Measurements from ENCODE around the gene TNS3. TPM values are rescaled to one million over a fixed set of nuclear protein-coding genes. Genes with fewer than 3 reads are reported as not detected.

The TNS3 gene
- total RNA-seq, 1 experiment from 2014 or later, result 27.6 TPM

- Histone ChIP-seq H3K36me3 (peaks cover 37% of the 10 kb centered on the region), H3K4me3 (no peak overlapping the region), H3K27me3 (no peaks in the 10 kb centered on the region), H3K9me3 (no peaks in the 10 kb centered on the region)
- DNase-seq, result no peak
Measured at GRCh38 chr7:47529405-47529804, 52.5 kb downstream of the TNS3 start.

GRCh38 chr7:47528471-47528870 lies 53.4 kb downstream of the TNS3 start:
- Histone ChIP-seq H3K27me3 (no peaks in the 10 kb centered on the region), H3K36me3 (peaks cover 35% of the 10 kb centered on the region), H3K9me3 (no peaks in the 10 kb centered on the region), H3K4me3 (no peak overlapping the region)
- no peak for DNase-seq

GRCh38 chr7:47526466-47526865 lies 55.4 kb downstream of the TNS3 start:
- Histone ChIP-seq H3K4me3 (no peak overlapping the region), H3K36me3 (peaks cover 35% of the 10 kb centered on the region), H3K9me3 (no peaks in the 10 kb centered on the region), H3K27me3 (no peaks in the 10 kb centered on the region)
- no peak for DNase-seq

- Histone ChIP-seq H3K27me3 (no peaks in the 10 kb centered on the region), H3K9me3 (no peaks in the 10 kb centered on the region), H3K36me3 (peaks cover 32% of the 10 kb centered on the region), H3K4me3 (no peak overlapping the region)
- no peak for DNase-seq
Measured at GRCh38 chr7:47525066-47525623, 56.8 kb downstream of the TNS3 start.

GRCh38 chr7:47523401-47523800 lies 58.5 kb downstream of the TNS3 start:
- peaks cover 17% of the 10 kb centered on the region for H3K36me3 ChIP-seq

GRCh38 chr7:47521816-47522561 lies 59.9 kb downstream of the TNS3 start:
- Histone ChIP-seq H3K27me3 (no peaks in the 10 kb centered on the region), H3K4me3 (no peak overlapping the region), H3K36me3 (peaks cover 15% of the 10 kb centered on the region), H3K9me3 (no peaks in the 10 kb centered on the region)
- no peak for DNase-seq

More at GRCh38 chr7:47523401-47523800, 58.5 kb downstream of the TNS3 start:
- no peak overlapping the region for H3K4me3 ChIP-seq
- H3K9me3 ChIP-seq, result no peaks in the 10 kb centered on the region
- H3K27me3 ChIP-seq, result no peaks in the 10 kb centered on the region
- no peak for DNase-seq

GRCh38 chr7:47521011-47521795 lies 60.7 kb downstream of the TNS3 start:
- no peaks in the 10 kb centered on the region for H3K27me3 ChIP-seq
- DNase-seq, result no peak
- no peak overlapping the region for H3K4me3 ChIP-seq
- H3K36me3 ChIP-seq, result peaks cover 18% of the 10 kb centered on the region
- no peaks in the 10 kb centered on the region for H3K9me3 ChIP-seq

- Histone ChIP-seq H3K4me3 (no peak overlapping the region), H3K36me3 (peaks cover 16% of the 10 kb centered on the region)
- peak; percentile 7 for DNase-seq
Measured at GRCh38 chr7:47520406-47520805, 61.5 kb downstream of the TNS3 start.

GRCh38 chr7:47518827-47519226 lies 63.1 kb downstream of the TNS3 start:
- Histone ChIP-seq H3K4me3 (no peak overlapping the region), H3K9me3 (no peaks in the 10 kb centered on the region), H3K27me3 (no peaks in the 10 kb centered on the region), H3K36me3 (peaks cover 14% of the 10 kb centered on the region)
- peak; percentile 14 for DNase-seq

More at GRCh38 chr7:47520406-47520805, 61.5 kb downstream of the TNS3 start:
- Histone ChIP-seq H3K27me3 (no peaks in the 10 kb centered on the region), H3K9me3 (no peaks in the 10 kb centered on the region)

GRCh38 chr7:47517821-47518480 lies 64.0 kb downstream of the TNS3 start:
- Histone ChIP-seq H3K4me3 (no peak overlapping the region), H3K27me3 (no peaks in the 10 kb centered on the region), H3K9me3 (no peaks in the 10 kb centered on the region), H3K36me3 (peaks cover 14% of the 10 kb centered on the region)
- DNase-seq, result no peak

- H3K27me3 ChIP-seq, result no peaks in the 10 kb centered on the region
- peak; percentile 40 for DNase-seq
- H3K36me3 ChIP-seq, result peaks cover 14% of the 10 kb centered on the region
Measured at GRCh38 chr7:47516985-47517600, 64.8 kb downstream of the TNS3 start.

GRCh38 chr7:47516386-47516785 lies 65.5 kb downstream of the TNS3 start:
- no peaks in the 10 kb centered on the region for H3K9me3 ChIP-seq
- no peak overlapping the region for H3K4me3 ChIP-seq
- H3K27me3 ChIP-seq, result no peaks in the 10 kb centered on the region
- no peak for DNase-seq
- peaks cover 14% of the 10 kb centered on the region for H3K36me3 ChIP-seq

More at GRCh38 chr7:47516985-47517600, 64.8 kb downstream of the TNS3 start:
- Histone ChIP-seq H3K4me3 (no peak overlapping the region), H3K9me3 (no peaks in the 10 kb centered on the region)

GRCh38 chr7:47515305-47515834 lies 66.5 kb downstream of the TNS3 start:
- Histone ChIP-seq H3K27me3 (no peaks in the 10 kb centered on the region), H3K4me3 (no peak overlapping the region), H3K9me3 (no peaks in the 10 kb centered on the region), H3K36me3 (peaks cover 14% of the 10 kb centered on the region)
- no peak for DNase-seq

- Histone ChIP-seq H3K27me3 (no peaks in the 10 kb centered on the region), H3K9me3 (no peaks in the 10 kb centered on the region), H3K4me3 (no peak overlapping the region), H3K36me3 (peaks cover 18% of the 10 kb centered on the region)
- DNase-seq, result no peak
Measured at GRCh38 chr7:47514818-47515217, 67.1 kb downstream of the TNS3 start.

- no peak for DNase-seq
- Histone ChIP-seq H3K36me3 (peaks cover 20% of the 10 kb centered on the region), H3K9me3 (no peaks in the 10 kb centered on the region), H3K27me3 (no peaks in the 10 kb centered on the region), H3K4me3 (no peak overlapping the region)
Measured at GRCh38 chr7:47514367-47514766, 67.5 kb downstream of the TNS3 start.

- Histone ChIP-seq H3K9me3 (no peaks in the 10 kb centered on the region), H3K27me3 (no peaks in the 10 kb centered on the region), H3K36me3 (peaks cover 20% of the 10 kb centered on the region), H3K4me3 (no peak overlapping the region)
- peak; percentile 64 for DNase-seq
Measured at GRCh38 chr7:47513741-47514241, 68.1 kb downstream of the TNS3 start.
